DOHH2 (cell line): ENCODE results near the gene MANEAL.

Experiments used
- H3F3A ChIP-seq: fragments of 200-600 bp; sonication (generic), shearing (Covaris generic); 2 replicates; pipeline ENCODE4 v1.6.0; 2016; ENCODE audit warnings: antibody characterized with exemption, mild to moderate bottlenecking; ENCODE audit not compliant: control insufficient read depth, insufficient read depth
- H3K27ac ChIP-seq: fragments of 200-600 bp; sonication (generic); 2 replicates; pipeline ENCODE4 v1.5.1; 2014; ENCODE audit warnings: low read depth, mild to moderate bottlenecking, low read length, moderate library complexity
- H3K27me3 ChIP-seq: fragments of 200-600 bp; sonication (generic); 2 replicates; pipeline ENCODE4 v1.6.1; 2014; ENCODE audit warnings: mild to moderate bottlenecking, low read length, mixed read lengths; ENCODE audit not compliant: control insufficient read depth
- H3K36me3 ChIP-seq: fragments of 200-600 bp; sonication (generic); 2 replicates; pipeline ENCODE4 v1.6.1; 2014; ENCODE audit warnings: mild to moderate bottlenecking, low read length, moderate library complexity, mixed read lengths; ENCODE audit not compliant: control insufficient read depth
- H3K4me1 ChIP-seq: fragments of 200-600 bp; sonication (generic); 2 replicates; pipeline ENCODE4 v1.6.1; 2014; ENCODE audit warnings: mild to moderate bottlenecking, low read length, mixed read lengths; ENCODE audit not compliant: control insufficient read depth
- H3K4me2 ChIP-seq: fragments of 200-600 bp; sonication (generic); 2 replicates; pipeline ENCODE4 v1.6.0; 2014; ENCODE audit warnings: mild to moderate bottlenecking, low read length, moderate library complexity
- H3K4me3 ChIP-seq: fragments of 200-600 bp; sonication (generic); 2 replicates; pipeline ENCODE4 v1.5.1; 2014; ENCODE audit warnings: mild to moderate bottlenecking, low read length, mixed read lengths
- H3K79me2 ChIP-seq: fragments of 200-600 bp; sonication (generic); 2 replicates; pipeline ENCODE4 v1.6.1; 2014; ENCODE audit warnings: mild to moderate bottlenecking, low read length, mixed read lengths; ENCODE audit not compliant: control insufficient read depth
- H3K9me2 ChIP-seq: fragments of 200-600 bp; sonication (generic); replicated peaks from 2 replicates; pipeline ENCODE4 v1.6.1; 2014; ENCODE audit warnings: mild to moderate bottlenecking, low read length, mixed read lengths; ENCODE audit not compliant: control insufficient read depth
- H3K9me3 ChIP-seq: fragments of 200-600 bp; sonication (generic); 2 replicates; pipeline ENCODE4 v1.6.1; 2014; ENCODE audit warnings: antibody characterized with exemption, low read length, mixed read lengths; ENCODE audit not compliant: control insufficient read depth, insufficient read depth
- H4K20me1 ChIP-seq: fragments of 200-600 bp; sonication (generic); 2 replicates; pipeline ENCODE4 v1.6.0; 2014; ENCODE audit warnings: low read depth, mild to moderate bottlenecking, antibody characterized with exemption, low read length, moderate library complexity; ENCODE audit not compliant: control insufficient read depth, insufficient read depth
- EZH2phosphoT487 ChIP-seq: fragments of 200-600 bp; sonication (generic); IDR thresholded peaks from 2 replicates; pipeline ENCODE4 v1.6.1; 2017; ENCODE audit warnings: borderline replicate concordance, mild to moderate bottlenecking, antibody characterized with exemption, low read length, moderate library complexity, mixed read lengths
- TF ChIP-seq, protein P1 (sequence below): fragments of 200-600 bp; sonication (generic); IDR thresholded peaks from one replicate; pipeline ENCODE4 v1.5.1; 2014; ENCODE audit warnings: antibody characterized with exemption, mild to moderate bottlenecking, low read depth, low read length; ENCODE audit not compliant: poor library complexity, severe bottlenecking

The MANEAL gene

DNA sequence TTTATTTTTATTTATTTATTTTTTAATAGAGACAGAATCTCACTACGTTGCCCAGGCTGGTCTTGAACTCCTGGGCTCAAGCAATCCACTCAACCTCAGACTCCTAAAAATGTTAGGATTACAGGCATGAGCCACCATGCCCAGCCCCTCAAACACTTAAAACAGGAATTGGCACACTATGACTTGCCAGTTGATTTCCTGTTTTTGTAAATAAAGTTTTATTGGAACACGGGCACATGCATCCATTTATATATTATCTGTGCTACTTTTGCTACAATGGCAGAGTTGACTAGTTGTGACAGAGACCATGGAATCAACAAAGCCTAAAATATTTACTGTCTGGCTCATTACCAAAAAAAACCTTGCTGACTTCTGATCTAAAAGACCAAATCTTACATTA lies 30.4 kb downstream of the MANEAL start:
- Histone ChIP-seq H3K36me3 (peaks cover 53% of the 10 kb centered on the region), H3K9me3 (no peaks in the 10 kb centered on the region), H3K4me1 (peaks cover 15% of the 10 kb centered on the region), H3K9me2 (no peaks in the 10 kb centered on the region), H3K4me3 (no peak overlapping the region), H3K27me3 (no peaks in the 10 kb centered on the region), H3K79me2 (no peaks in the 10 kb centered on the region), H3K4me2 (no peak overlapping the region), H3F3A (no peaks in the 10 kb centered on the region), H3K27ac (no peak overlapping the region), H4K20me1 (no peaks in the 10 kb centered on the region)
- TF ChIP-seq, protein P1, sequence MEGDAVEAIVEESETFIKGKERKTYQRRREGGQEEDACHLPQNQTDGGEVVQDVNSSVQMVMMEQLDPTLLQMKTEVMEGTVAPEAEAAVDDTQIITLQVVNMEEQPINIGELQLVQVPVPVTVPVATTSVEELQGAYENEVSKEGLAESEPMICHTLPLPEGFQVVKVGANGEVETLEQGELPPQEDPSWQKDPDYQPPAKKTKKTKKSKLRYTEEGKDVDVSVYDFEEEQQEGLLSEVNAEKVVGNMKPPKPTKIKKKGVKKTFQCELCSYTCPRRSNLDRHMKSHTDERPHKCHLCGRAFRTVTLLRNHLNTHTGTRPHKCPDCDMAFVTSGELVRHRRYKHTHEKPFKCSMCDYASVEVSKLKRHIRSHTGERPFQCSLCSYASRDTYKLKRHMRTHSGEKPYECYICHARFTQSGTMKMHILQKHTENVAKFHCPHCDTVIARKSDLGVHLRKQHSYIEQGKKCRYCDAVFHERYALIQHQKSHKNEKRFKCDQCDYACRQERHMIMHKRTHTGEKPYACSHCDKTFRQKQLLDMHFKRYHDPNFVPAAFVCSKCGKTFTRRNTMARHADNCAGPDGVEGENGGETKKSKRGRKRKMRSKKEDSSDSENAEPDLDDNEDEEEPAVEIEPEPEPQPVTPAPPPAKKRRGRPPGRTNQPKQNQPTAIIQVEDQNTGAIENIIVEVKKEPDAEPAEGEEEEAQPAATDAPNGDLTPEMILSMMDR: no peak
- no peak for TF ChIP-seq EZH2phosphoT487

DNA sequence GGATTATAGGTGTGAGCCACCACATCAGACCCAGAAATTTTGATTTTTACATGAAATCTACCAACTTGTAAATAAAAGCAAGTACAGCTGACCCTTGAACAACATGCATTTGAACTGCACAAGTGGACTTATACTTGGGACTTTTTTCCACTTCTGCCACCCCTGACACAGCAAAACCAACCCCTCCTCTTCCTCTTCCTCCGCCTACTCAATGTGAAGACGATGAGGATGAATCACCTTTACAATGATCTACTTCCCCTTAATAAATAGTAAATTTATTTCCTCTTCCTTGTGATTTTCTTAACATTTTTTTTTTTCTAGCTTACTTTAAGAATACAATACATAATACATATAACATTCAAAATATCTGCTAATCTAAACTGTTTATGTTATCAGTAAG lies 31.9 kb downstream of the MANEAL start:
- H3K4me2 ChIP-seq: no peak overlapping the region
- no peak for TF ChIP-seq EZH2phosphoT487
- no peak overlapping the region for H3K27ac ChIP-seq
- no peaks in the 10 kb centered on the region for H3K79me2 ChIP-seq
- no peaks in the 10 kb centered on the region for H3K27me3 ChIP-seq
- peaks cover 49% of the 10 kb centered on the region for H3K36me3 ChIP-seq
- H3K4me1 ChIP-seq: peaks cover 4% of the 10 kb centered on the region
- H4K20me1 ChIP-seq: no peaks in the 10 kb centered on the region
- H3F3A ChIP-seq: no peaks in the 10 kb centered on the region
- no peaks in the 10 kb centered on the region for H3K9me3 ChIP-seq
- no peaks in the 10 kb centered on the region for H3K9me2 ChIP-seq
- no peak overlapping the region for H3K4me3 ChIP-seq

DNA sequence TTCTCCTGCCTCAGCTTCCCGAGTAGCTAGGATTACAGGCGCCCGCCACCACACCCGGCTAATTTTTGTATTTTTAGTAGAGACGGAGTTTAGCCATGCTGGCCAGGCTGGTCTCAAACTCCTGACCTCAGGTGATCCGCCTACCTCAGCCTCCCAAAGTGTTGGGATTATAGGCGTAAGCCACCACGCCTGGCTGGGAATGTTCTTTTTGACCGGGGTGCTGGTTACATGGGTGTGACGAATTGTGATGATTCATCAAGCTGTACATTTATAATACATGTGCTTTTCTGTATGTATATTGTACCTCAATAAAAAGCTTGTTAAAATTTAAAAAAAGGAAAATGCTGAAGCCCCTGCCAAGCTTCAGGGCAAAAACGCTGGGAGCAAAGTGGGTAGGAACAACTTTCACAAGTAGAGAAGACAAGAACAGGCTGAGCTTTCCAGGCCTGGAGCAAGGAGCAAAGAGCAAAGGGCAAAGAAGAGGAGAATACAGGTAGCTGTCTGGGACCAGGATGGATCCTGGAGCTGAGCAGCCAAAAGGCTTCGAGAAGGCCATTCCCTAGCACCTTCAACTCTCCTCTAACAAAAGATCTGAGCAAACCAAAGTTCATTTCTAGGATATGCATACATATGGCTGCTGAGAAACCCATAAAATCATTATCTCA lies 34.9 kb downstream of the MANEAL start:
- Histone ChIP-seq H3K27me3 (no peaks in the 10 kb centered on the region), H3K4me2 (no peak overlapping the region), H3K4me3 (no peak overlapping the region), H3K4me1 (no peaks in the 10 kb centered on the region), H3K79me2 (no peaks in the 10 kb centered on the region), H4K20me1 (no peaks in the 10 kb centered on the region), H3K9me3 (no peaks in the 10 kb centered on the region), H3K27ac (no peak overlapping the region), H3K36me3 (peaks cover 47% of the 10 kb centered on the region), H3K9me2 (no peaks in the 10 kb centered on the region), H3F3A (no peaks in the 10 kb centered on the region)
- TF ChIP-seq, protein P1: no peak
- TF ChIP-seq EZH2phosphoT487: no peak

DNA sequence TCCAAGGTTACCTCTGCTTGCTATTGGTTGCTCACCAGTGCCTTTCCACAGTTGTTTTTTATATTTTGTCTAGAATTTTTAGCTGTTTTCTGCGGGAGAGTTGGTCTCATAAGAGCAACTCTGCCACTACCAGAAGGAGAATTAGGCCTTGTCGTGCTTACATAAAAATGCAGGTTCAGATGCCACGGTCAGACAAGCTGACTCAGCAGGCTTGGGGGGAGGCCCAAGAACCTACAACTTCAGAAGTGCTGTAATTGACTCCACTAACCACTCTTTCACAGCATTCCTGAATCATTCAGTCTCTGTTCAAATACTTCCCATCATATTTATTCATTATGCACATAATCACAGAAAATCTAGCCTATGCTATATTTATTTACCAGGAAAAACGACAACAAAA lies 37.5 kb downstream of the MANEAL start:
- Histone ChIP-seq H3K4me1 (no peaks in the 10 kb centered on the region), H3K27me3 (no peaks in the 10 kb centered on the region), H3K4me2 (no peak overlapping the region), H3K4me3 (no peak overlapping the region), H4K20me1 (no peaks in the 10 kb centered on the region), H3K9me2 (no peaks in the 10 kb centered on the region), H3K79me2 (no peaks in the 10 kb centered on the region), H3K36me3 (peaks cover 62% of the 10 kb centered on the region), H3F3A (no peaks in the 10 kb centered on the region), H3K9me3 (no peaks in the 10 kb centered on the region), H3K27ac (no peak overlapping the region)
- TF ChIP-seq, protein P1: no peak
- no peak for TF ChIP-seq EZH2phosphoT487
